ENCODE measurements around the gene HECTD2.

- TF ChIP-seq CTCF (IDR thresholded peaks at IDR 0.05; ENCODE audit: poor library complexity, severe bottlenecking) (no peak), EP300 (conservative IDR thresholded peaks at IDR 0.05; ENCODE audit: poor library complexity, severe bottlenecking) (no peak), MXI1 (conservative IDR thresholded peaks at IDR 0.05; ENCODE audit: poor library complexity, severe bottlenecking) (no peak), TAF1 (IDR thresholded peaks at IDR 0.05; ENCODE audit: low read depth) (no peak), SMC3 (conservative IDR thresholded peaks at IDR 0.05; ENCODE audit: poor library complexity) (no peak), EZH2 (IDR thresholded peaks at IDR 0.05; ENCODE audit: borderline replicate concordance, insufficient read depth, low read length, poor library complexity, severe bottlenecking) (no peak), POLR2AphosphoS5 (IDR thresholded peaks at IDR 0.05) (no peak), RAD21 (conservative IDR thresholded peaks at IDR 0.05) (no peak)
- TF ChIP-seq, protein P1, sequence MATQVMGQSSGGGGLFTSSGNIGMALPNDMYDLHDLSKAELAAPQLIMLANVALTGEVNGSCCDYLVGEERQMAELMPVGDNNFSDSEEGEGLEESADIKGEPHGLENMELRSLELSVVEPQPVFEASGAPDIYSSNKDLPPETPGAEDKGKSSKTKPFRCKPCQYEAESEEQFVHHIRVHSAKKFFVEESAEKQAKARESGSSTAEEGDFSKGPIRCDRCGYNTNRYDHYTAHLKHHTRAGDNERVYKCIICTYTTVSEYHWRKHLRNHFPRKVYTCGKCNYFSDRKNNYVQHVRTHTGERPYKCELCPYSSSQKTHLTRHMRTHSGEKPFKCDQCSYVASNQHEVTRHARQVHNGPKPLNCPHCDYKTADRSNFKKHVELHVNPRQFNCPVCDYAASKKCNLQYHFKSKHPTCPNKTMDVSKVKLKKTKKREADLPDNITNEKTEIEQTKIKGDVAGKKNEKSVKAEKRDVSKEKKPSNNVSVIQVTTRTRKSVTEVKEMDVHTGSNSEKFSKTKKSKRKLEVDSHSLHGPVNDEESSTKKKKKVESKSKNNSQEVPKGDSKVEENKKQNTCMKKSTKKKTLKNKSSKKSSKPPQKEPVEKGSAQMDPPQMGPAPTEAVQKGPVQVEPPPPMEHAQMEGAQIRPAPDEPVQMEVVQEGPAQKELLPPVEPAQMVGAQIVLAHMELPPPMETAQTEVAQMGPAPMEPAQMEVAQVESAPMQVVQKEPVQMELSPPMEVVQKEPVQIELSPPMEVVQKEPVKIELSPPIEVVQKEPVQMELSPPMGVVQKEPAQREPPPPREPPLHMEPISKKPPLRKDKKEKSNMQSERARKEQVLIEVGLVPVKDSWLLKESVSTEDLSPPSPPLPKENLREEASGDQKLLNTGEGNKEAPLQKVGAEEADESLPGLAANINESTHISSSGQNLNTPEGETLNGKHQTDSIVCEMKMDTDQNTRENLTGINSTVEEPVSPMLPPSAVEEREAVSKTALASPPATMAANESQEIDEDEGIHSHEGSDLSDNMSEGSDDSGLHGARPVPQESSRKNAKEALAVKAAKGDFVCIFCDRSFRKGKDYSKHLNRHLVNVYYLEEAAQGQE (IDR thresholded peaks at IDR 0.05; ENCODE audit: borderline replicate concordance): no peak
Measured at GRCh38 chr10:91477236-91477635, 67.1 kb downstream of the HECTD2 start.
